G401 (cell line): ENCODE results near the gene USP32. TPM values are rescaled to one million over a fixed set of nuclear protein-coding genes. Genes with fewer than 3 reads are reported as not detected.

Experiments used
- DNase-seq: peaks from one replicate; pipeline ENCODE4 v3.0.0-alpha.2; 2015; ENCODE audit warnings: low spot score
- in situ Hi-C: cut with HindIII; loops from 2 replicates; pipeline ENCODE4 v1.10.0; 2016; ENCODE audit warnings: low sequenced_read_pairs, mixed read lengths
- total RNA-seq: library from RNA; depleted of rRNA; stranded (reverse); fragments of >200 nt; shearing (Covaris generic); gene quantifications from 2 replicates; pipeline ENCODE4 v1.2.3, GENCODE V29; 2014

USP32 gene
- total RNA-seq, 1 experiment from 2014 or later: 42.4 TPM

DNA sequence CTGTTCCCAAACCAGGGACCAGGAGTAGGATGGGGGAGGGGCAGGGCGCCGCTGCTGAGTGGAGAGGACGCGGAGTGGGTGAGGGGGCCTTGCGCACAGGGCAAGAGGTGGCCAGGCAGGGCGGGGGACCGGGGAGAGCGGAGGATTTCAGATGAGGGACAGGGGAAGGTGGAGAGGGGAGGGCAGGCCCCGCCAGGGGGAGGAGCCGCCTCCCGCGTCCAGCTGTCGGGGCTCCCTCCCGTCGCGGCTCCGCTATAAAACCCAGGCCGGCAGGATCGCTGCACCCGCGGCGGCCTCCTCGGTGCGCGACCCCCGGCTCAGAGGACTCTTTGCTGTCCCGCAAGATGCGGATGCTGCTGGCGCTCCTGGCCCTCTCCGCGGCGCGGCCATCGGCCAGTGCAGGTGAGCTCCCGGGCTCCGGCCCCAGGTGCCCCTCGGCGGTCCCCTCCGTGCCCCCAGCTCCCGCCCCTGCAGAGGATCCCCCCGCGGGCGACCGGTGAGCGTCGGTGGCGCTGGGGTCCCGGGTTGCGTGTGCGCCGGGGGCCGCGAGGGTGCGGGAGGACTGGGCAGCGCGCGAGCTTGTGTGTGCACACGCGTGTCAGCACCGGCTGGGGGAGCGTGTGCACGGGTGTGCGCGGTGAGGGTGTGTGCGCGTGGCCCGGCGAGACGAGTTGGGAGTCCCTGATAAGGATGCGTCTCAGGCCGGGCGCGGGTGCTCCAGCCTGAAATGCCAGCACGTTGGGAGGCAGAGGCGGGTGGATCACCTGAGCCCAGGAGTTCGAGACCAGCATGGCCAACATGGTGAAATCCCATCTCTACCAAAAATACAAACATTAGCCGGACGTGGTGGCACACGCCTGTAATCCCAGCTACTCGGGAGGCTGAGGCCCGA is 242.0 kb downstream of the USP32 start, which contains the start of gene CA4:
TSS of gene CA4 (plus strand) at position 283 of the 892 bp plus-strand sequence. CDS start at position 345, 62 bp downstream.
- in situ Hi-C loops: no loop called here

GRCh38 chr17:60148373-60148772 is 243.6 kb downstream of the USP32 start:
- in situ Hi-C loops: no loop called here
- DNase-seq: no peak

More for the DNA sequence above, 242.0 kb downstream of the USP32 start, which contains the start of gene CA4:
- DNase-seq: peak; percentile 83

- in situ Hi-C loops: no loop called here
- no peak for DNase-seq
These were observed 244.2 kb downstream of the USP32 start for GRCh38 chr17:60147553-60148223.

GRCh38 chr17:60146206-60146605 is 245.7 kb downstream of the USP32 start:
- in situ Hi-C loops: no loop called here
- no peak for DNase-seq

DNA sequence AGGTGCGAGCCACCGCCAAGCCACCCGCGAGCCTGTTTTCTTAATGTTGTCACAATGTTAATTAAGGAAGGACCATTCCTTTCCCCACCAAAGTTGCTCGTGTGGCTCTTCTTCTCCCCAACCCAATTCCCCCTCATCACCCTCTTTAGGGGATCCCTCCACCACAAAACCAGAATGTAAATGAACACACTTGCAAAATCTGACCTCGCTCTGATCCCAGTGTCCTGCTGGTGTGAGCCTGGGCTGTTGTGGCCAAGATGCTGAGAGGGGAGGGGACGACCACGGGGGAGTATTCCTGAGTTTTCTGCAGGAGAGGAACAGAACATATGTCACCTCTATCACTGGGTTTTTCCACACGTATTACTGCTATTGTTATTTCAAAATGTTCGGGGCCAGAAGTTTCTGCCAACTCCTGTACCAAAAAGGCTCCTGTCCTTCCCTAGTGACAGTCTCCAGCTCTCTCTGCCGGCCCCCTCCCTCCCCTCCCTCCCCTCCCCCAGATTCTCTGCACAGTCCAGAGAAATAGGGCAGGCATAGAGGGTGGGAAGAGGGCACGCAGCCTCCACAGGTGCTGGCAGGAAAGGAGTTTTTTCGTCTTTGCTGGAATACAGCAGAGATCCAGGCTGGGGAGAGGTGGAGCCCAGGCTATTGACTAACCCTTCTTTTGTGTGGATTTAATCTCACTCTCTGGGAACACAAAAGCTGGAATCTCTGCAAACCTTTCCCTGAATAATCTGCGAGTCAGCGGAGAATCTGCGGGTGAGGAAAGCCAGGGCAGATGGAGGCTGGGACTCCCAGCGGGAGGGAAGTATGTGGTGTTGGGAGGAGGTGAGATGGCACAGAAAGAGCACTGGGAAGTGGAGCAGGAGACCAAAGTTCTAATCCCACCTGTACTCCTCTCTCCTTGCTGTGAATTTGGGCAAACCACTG is 246.7 kb downstream of the USP32 start:
- in situ Hi-C loops: no loop called here
- DNase-seq: peak; percentile 93

DNA sequence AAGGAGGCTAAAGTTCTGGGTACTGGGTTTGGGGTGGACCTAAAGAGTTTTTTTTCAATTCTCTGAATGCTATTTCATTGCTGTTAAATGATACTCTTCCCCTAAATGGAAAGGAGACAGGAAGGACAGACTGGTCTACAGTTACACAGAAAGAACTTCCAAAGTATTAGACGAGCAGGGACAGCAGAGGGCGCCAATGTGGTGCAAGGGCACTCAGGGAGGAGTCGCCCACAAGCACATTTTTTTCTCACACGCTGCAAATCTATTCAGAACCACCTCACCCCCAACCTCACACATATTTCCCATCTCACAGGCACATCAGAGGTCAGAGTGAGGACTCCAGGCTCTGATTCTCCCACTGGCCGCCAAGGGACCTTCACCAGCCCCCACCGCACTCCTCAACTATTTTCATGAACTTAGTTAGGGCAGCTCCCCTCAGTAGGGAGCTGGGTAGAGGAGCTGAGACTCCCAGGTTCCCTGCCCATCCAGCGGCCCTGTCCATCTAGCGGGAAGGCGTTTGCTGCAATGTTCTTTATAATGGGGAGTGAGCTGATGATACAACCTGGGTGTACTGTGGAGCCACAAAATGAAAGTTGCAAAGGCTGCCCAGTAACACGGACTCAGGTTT is 248.9 kb downstream of the USP32 start:
- DNase-seq: peak; percentile 92
- in situ Hi-C loops: no loop called here

- in situ Hi-C loops: no loop called here
- peak; percentile 90 for DNase-seq
These were observed 250.6 kb downstream of the USP32 start for GRCh38 chr17:60141111-60142018.

GRCh38 chr17:60139438-60140285 is 252.3 kb downstream of the USP32 start:
- DNase-seq: no peak
- in situ Hi-C loops: no loop called here

DNA sequence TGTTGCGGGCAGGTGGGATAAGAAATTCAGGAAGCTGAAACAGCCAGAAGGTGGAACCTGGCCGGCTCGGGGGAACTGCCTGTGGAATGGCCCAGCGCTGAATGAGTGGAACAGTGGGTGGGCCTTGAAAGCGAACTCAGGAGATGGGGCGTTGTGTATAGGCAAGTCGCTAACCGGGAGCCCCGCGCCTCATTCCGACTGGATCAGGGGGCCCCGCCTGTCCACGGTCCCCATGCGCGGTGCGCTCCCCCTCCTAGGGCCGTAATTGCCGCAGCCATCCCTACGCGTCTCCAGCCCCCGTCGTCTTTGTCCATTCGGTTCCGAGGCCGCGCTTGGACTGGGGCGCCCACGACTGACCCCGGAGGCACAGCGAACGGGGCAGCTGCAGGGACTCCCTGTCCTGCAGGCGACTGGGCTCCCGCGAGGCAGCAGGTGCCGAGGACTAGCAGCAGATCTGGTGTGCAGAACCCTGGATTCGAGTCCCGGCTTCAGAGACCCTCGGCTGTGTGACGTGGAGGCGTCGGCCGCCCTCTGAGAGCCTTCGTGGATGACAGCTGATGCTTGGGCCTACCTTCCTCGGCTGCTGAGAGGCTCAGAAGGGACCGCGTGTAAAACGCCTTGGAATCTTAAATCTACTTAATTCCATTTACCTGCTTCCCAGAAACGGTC is 253.0 kb downstream of the USP32 start:
- in situ Hi-C loops: no loop called here
- no peak for DNase-seq

DNA sequence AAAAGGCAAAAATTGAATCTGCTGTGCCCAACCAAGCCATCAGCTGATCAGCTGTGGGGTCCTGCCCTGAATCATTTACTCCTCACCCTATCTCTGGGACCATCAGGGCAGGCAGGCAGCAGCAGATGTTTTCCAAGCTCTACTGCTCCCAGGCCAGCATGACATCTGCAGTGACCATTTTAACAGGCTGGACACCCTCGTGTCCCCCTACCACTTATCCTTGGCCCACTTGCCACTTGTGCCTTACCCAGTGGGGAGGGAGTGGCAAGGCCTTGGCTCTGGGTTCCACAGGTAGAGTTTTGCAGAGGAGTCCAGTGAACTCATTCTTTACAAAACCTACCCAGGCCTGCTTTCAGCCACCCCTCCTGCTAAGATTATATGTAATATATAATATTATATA is 254.2 kb downstream of the USP32 start:
- in situ Hi-C loops: no loop called here
- no peak for DNase-seq

DNA sequence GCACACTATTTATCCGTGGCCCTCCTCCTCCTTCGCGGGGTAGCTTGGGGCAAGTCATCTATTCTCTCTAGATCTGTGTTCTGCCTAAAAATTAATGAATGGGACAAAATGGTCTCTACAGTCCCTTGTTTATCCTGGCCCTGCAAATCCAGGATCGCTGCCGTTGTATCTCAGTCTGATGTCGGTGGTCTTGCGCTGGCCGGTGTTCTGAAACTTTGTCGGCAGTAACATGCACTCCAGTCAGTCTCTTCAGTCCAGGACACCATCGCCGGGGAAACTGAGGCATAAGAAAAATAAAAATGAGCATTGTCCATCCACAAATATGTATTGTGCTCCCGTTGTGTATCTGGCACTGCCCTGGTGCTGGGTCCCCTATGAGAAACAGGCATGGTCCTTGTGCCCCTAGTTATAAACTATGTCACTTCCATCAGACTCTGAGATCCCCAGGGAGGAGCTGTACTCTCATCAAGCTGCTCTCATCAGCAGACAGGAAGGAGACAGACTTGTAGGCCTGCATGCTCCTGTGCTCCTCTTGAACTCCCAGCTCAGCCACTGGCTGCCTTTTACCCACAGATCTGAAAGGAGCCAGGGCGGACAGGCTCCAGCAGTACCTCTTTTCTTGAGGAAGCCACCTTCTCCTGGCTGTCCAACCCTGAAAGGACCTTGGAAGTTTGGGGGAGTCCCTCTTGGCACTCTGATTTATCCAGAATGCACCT is 255.8 kb downstream of the USP32 start:
- in situ Hi-C loops: no loop called here

GRCh38 chr17:60135151-60135950 is 256.6 kb downstream of the USP32 start:
- DNase-seq: peak; percentile 97
- in situ Hi-C loops: no loop called here

More for the DNA sequence above, 255.8 kb downstream of the USP32 start:
- no peak for DNase-seq

GRCh38 chr17:60134396-60135150 is 257.4 kb downstream of the USP32 start:
- in situ Hi-C loops: no loop called here
- no peak for DNase-seq

GRCh38 chr17:60130466-60130865 is 261.5 kb downstream of the USP32 start:
- in situ Hi-C loops: no loop called here
- no peak for DNase-seq
